GM19025 (cell line): ENCODE data around the gene SLC44A5.
"Not testable (repeated sequence)": the region's sequence is repeated elsewhere in the genome, so short reads cannot be mapped to it uniquely, and the experiment has no call there.

Experiments used
- ATAC-seq: cut with Tn5 transposase; IDR thresholded peaks from one replicate; pipeline ENCODE4 v1.9.1; 2021; ENCODE audit warnings: mild to moderate bottlenecking, low read depth, moderate library complexity; ENCODE audit not compliant: unreplicated experiment

SLC44A5 gene

GRCh38 chr1:75611014-75611413 lies at the start of gene SLC44A5:
TSS of gene SLC44A5 (minus strand) at chr1:75611114. CDS start at chr1:75541447, 69,667 bp downstream.
- no peak for ATAC-seq

GRCh38 chr1:75655931-75656330 lies 45.0 kb upstream of the SLC44A5 start:
- ATAC-seq, result no peak

GRCh38 chr1:75647183-75647582 lies 36.3 kb upstream of the SLC44A5 start:
- ATAC-seq, result not testable (repeated sequence)

- ATAC-seq, result not testable (repeated sequence)
Observed at GRCh38 chr1:75645153-75645552, 34.2 kb upstream of the SLC44A5 start.

- ATAC-seq, result no peak
Observed at GRCh38 chr1:75643460-75643859, 32.5 kb upstream of the SLC44A5 start.

- no peak for ATAC-seq
Observed at GRCh38 chr1:75641325-75641724, 30.4 kb upstream of the SLC44A5 start.

GRCh38 chr1:75640137-75640536 lies 29.2 kb upstream of the SLC44A5 start:
- ATAC-seq, result no peak

GRCh38 chr1:75632350-75632949 lies 21.5 kb upstream of the SLC44A5 start:
- ATAC-seq, result no peak

GRCh38 chr1:75630998-75631397 lies 20.1 kb upstream of the SLC44A5 start:
- ATAC-seq, result no peak

GRCh38 chr1:75630004-75630594 lies 19.2 kb upstream of the SLC44A5 start:
- no peak for ATAC-seq

- ATAC-seq, result no peak
Observed at GRCh38 chr1:75625795-75626194, 14.9 kb upstream of the SLC44A5 start.

GRCh38 chr1:75618382-75618781 lies 7.5 kb upstream of the SLC44A5 start:
- ATAC-seq, result no peak

- ATAC-seq, result no peak
Observed at GRCh38 chr1:75616436-75617433, 5.8 kb upstream of the SLC44A5 start.

GRCh38 chr1:75615613-75616435 lies 4.9 kb upstream of the SLC44A5 start:
- no peak for ATAC-seq

- ATAC-seq, result no peak
Observed at GRCh38 chr1:75614399-75614756, 3.5 kb upstream of the SLC44A5 start.

- no peak for ATAC-seq
Observed at GRCh38 chr1:75613916-75614315, 3.0 kb upstream of the SLC44A5 start.

GRCh38 chr1:75612976-75613375 lies 2.1 kb upstream of the SLC44A5 start:
- no peak for ATAC-seq

GRCh38 chr1:75602486-75602885 lies 8.4 kb downstream of the SLC44A5 start:
- no peak for ATAC-seq

- no peak for ATAC-seq
Observed at GRCh38 chr1:75600781-75601180, 10.1 kb downstream of the SLC44A5 start.

GRCh38 chr1:75594327-75594726 lies 16.6 kb downstream of the SLC44A5 start:
- no peak for ATAC-seq
